Peyer's patch (tissue), 4 donors: ENCODE results near the gene GRIN3B. TPM values are rescaled to one million over a fixed set of nuclear protein-coding genes. Genes with fewer than 3 reads are reported as not detected.

ENCODE experiments used
- DNase-seq, 3 donors: peaks; one replicate each; pipeline ENCODE4 v3.0.0-alpha.2; 2017 to 2019
- H3K27ac ChIP-seq, 4 donors: fragments of 200-600 bp; sonication (generic); one replicate each; pipeline ENCODE4 v1.5.1; 2016 to 2019
- H3K27me3 ChIP-seq, 2 donors: fragments of 200-600 bp; sonication (generic); one replicate each; pipeline ENCODE4 v1.5.1; 2019
- H3K36me3 ChIP-seq, 3 donors: fragments of 200-600 bp; sonication (generic); one replicate each; pipeline ENCODE4 v1.5.1; 2016 to 2019
- H3K4me1 ChIP-seq, 4 donors: fragments of 200-600 bp; sonication (generic); one replicate each; pipeline ENCODE4 v1.5.1; 2016 to 2019
- H3K4me3 ChIP-seq, 4 donors: fragments of 200-600 bp; sonication (generic); 1 replicate in 3 of 4; 2 replicates in 1 of 4; pipeline ENCODE4 v1.5.1; 2016 to 2019; ENCODE audit warnings: mild to moderate bottlenecking in 1 of 4
- H3K9me3 ChIP-seq, 4 donors: fragments of 200-600 bp; sonication (generic); one replicate each; pipeline ENCODE4 v1.5.1; 2016 to 2019; ENCODE audit warnings: mild to moderate bottlenecking in 1 of 4
- POLR2A ChIP-seq, 2 donors: fragments of 450-650 bp; IDR thresholded peaks; one replicate each; pipeline ENCODE4 v1.5.1; 2017; ENCODE audit warnings: antibody characterized with exemption in 2 of 2, mild to moderate bottlenecking in 2 of 2, moderate library complexity in 2 of 2
- total RNA-seq, 4 donors: library from RNA; depleted of rRNA; stranded (reverse); fragments of >200 nt; gene quantifications; one replicate each; pipeline ENCODE4 v1.1.0, GENCODE V29; 2016
- TF ChIP-seq, protein P1 (sequence below), 6 experiments: fragments of 450-650 bp in 4 of 6; fragments of 200-600 bp in 2 of 6; sonication (generic) in 1 of 6; IDR thresholded peaks; one replicate each; pipeline ENCODE4 v1.5.1; 2017 to 2019; ENCODE audit warnings: antibody characterized with exemption in 6 of 6, mild to moderate bottlenecking in 3 of 6, moderate library complexity in 1 of 6

Gene GRIN3B
- total RNA-seq, 4 donors from 2014 or later: not detected

- H3K36me3 ChIP-seq: peaks cover 0 to 37% (median 0%) of the 10 kb centered on the region in 3 donors
- no peak for TF ChIP-seq POLR2A (IDR thresholded peaks at IDR 0.05)
- TF ChIP-seq, protein P1, sequence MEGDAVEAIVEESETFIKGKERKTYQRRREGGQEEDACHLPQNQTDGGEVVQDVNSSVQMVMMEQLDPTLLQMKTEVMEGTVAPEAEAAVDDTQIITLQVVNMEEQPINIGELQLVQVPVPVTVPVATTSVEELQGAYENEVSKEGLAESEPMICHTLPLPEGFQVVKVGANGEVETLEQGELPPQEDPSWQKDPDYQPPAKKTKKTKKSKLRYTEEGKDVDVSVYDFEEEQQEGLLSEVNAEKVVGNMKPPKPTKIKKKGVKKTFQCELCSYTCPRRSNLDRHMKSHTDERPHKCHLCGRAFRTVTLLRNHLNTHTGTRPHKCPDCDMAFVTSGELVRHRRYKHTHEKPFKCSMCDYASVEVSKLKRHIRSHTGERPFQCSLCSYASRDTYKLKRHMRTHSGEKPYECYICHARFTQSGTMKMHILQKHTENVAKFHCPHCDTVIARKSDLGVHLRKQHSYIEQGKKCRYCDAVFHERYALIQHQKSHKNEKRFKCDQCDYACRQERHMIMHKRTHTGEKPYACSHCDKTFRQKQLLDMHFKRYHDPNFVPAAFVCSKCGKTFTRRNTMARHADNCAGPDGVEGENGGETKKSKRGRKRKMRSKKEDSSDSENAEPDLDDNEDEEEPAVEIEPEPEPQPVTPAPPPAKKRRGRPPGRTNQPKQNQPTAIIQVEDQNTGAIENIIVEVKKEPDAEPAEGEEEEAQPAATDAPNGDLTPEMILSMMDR (IDR thresholded peaks at IDR 0.05): no peak
These were observed 8.9 kb upstream of the GRIN3B start for GRCh38 chr19:991174-991931.

DNA sequence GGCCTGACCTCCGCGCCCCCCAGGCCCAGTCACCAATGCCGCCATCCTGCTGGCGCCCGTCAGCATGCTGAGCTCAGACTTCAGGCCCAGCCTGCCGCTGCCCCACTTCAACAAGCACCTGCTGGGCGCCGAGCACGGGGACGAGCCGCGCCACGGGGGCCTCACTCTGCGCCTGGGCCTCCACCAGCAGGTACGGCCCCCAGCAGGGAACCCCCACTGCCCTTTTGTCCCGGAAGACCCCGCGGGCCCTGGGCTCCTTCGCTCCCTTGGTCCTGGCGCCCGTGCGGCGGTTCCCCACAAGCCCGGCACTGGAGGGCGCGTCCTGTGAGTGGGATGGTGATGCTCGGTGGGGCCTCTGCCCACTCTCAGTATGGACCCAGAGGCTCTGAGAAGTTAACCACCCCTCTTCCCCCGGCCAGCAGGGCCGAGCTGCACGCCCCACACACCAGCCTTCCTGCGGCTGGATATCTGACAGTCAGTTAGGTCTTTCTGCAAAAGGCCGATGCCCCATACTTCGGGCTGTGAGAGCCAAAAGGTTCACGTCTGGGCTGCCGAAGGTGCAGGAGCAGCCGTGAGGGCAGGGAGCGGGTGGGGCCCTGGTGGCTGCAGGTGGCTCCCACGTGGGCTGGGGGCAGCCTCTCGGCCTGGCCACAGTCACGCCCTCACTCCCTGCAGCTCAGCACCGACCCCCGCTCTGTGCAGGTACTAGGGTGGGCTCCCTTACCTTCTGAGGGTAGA, 8.1 kb upstream of the GRIN3B start:
- no peaks in the 10 kb centered on the region for H3K9me3 ChIP-seq
- no peak for DNase-seq
- H3K27me3 ChIP-seq: peaks cover 0 to 9% of the 10 kb centered on the region in 2 donors
- no peak overlapping the region for H3K4me3 ChIP-seq
- no peak for TF ChIP-seq POLR2A (IDR thresholded peaks at IDR 0.05)
- TF ChIP-seq, protein P1 (IDR thresholded peaks at IDR 0.05): no peak
- peaks cover 0 to 10% (median 4%) of the 10 kb centered on the region in 4 donors for H3K4me1 ChIP-seq
- no peak overlapping the region for H3K27ac ChIP-seq
- H3K36me3 ChIP-seq: peaks cover 0 to 30% (median 0%) of the 10 kb centered on the region in 3 donors

More at GRCh38 chr19:991174-991931, 8.9 kb upstream of the GRIN3B start:
- Histone ChIP-seq H3K4me1 (peaks cover 0 to 5% (median 3%) of the 10 kb centered on the region in 4 donors), H3K4me3 (no peak overlapping the region), H3K27me3 (peaks cover 0 to 7% of the 10 kb centered on the region in 2 donors), H3K27ac (no peak overlapping the region), H3K9me3 (no peaks in the 10 kb centered on the region)
- DNase-seq: no peak

GRCh38 chr19:992670-993055, 7.6 kb upstream of the GRIN3B start:
- Histone ChIP-seq H3K4me3 (no peak overlapping the region), H3K4me1 (peaks cover 0 to 10% (median 4%) of the 10 kb centered on the region in 4 donors), H3K27ac (no peak overlapping the region), H3K36me3 (peaks cover 0 to 27% (median 0%) of the 10 kb centered on the region in 3 donors), H3K9me3 (no peaks in the 10 kb centered on the region), H3K27me3 (peaks cover 0 to 10% of the 10 kb centered on the region in 2 donors)
- DNase-seq: no peak
- TF ChIP-seq, protein P1 (IDR thresholded peaks at IDR 0.05): no peak
- TF ChIP-seq POLR2A (IDR thresholded peaks at IDR 0.05): no peak

DNA sequence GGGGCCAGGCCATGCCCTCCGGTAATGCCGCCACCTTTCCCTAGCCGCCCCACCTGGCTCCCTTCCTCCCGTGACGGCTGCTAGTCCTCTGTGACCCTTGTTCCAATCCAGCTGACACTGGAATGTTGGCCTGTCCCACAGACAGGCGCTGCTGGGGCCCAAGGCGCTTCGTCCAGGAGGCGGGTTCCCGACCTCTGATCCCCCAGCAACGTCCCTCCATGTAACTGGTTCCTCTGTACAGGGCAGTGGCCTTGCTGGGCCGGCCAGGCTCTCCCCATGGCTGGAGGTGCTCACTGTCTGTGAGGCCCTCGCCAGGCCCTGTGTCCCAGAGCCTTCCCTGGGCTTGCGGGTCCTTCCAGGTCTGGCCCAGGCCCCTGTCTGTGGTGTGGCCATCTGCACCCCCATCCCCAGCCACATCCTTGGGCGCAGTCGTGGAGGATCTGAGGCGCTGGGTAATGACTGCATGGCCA, 6.8 kb upstream of the GRIN3B start:
- H3K36me3 ChIP-seq: peaks cover 0 to 22% (median 0%) of the 10 kb centered on the region in 3 donors
- H3K27me3 ChIP-seq: peaks cover 0 to 18% of the 10 kb centered on the region in 2 donors
- H3K9me3 ChIP-seq: no peaks in the 10 kb centered on the region
- TF ChIP-seq POLR2A (IDR thresholded peaks at IDR 0.05): no peak
- TF ChIP-seq, protein P1 (IDR thresholded peaks at IDR 0.05): no peak
- H3K27ac ChIP-seq: no peak overlapping the region
- H3K4me3 ChIP-seq: no peak overlapping the region
- DNase-seq: no peak
- H3K4me1 ChIP-seq: peaks cover 0 to 10% (median 4%) of the 10 kb centered on the region in 4 donors

DNA sequence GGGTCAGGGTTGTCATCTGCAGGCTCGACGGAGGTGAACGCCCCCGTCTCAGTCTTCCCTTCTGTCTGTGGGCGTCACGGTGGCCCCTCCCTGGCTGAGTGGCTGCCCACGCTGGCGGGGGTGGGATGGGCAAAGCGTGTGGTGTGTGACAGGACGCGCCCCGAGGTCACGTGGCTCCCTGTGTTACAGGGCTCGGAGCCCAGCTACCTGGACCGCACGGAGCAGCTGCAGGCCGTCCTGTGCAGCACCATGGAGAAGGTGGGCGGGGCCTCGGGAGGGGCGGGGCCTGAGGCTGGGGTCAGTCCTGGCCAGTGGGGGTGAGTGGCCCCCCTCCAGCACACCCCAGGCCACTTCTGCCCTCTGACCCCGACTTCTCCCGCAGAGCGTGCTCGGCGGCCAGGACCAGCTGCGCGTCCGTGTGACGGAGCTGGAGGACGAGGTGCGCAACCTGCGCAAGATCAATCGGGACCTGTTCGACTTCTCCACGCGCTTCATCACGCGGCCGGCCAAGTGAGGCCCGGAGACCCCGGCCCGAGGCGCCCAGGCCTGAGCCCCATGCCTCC, 6.3 kb upstream of the GRIN3B start:
- peaks cover 0 to 20% (median 0%) of the 10 kb centered on the region in 3 donors for H3K36me3 ChIP-seq

More for the DNA sequence above, 6.3 kb upstream of the GRIN3B start:
- Histone ChIP-seq H3K27me3 (peaks cover 0 to 20% of the 10 kb centered on the region in 2 donors), H3K9me3 (no peaks in the 10 kb centered on the region), H3K4me3 (no peak overlapping the region), H3K4me1 (peaks cover 0 to 10% (median 4%) of the 10 kb centered on the region in 4 donors), H3K27ac (no peak overlapping the region)
- no peak for DNase-seq
- TF ChIP-seq POLR2A (IDR thresholded peaks at IDR 0.05): no peak
- TF ChIP-seq, protein P1 (IDR thresholded peaks at IDR 0.05): no peak
